ENCODE measurements around the gene ZSCAN5A.

DNA sequence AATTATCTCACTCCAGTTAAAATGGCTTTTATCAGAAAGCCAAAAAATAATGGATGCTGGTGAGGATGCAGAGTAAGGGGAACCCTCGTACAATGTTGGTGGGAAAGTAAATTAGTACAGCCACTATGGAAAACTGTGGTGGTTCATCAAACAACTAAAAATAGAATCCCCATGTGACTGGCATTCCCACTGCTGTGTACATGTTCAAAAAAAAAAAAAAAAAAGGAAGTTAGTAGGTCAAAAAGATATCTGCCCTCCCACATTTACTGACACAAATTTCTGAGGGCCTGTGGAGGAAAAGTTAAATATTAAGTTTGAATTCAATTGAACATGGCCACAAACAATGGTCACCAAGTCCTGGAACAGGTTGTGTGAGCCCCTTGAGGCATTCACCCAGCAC lies 9.8 kb upstream of the ZSCAN5A start:
- TF ChIP-seq, protein P1, sequence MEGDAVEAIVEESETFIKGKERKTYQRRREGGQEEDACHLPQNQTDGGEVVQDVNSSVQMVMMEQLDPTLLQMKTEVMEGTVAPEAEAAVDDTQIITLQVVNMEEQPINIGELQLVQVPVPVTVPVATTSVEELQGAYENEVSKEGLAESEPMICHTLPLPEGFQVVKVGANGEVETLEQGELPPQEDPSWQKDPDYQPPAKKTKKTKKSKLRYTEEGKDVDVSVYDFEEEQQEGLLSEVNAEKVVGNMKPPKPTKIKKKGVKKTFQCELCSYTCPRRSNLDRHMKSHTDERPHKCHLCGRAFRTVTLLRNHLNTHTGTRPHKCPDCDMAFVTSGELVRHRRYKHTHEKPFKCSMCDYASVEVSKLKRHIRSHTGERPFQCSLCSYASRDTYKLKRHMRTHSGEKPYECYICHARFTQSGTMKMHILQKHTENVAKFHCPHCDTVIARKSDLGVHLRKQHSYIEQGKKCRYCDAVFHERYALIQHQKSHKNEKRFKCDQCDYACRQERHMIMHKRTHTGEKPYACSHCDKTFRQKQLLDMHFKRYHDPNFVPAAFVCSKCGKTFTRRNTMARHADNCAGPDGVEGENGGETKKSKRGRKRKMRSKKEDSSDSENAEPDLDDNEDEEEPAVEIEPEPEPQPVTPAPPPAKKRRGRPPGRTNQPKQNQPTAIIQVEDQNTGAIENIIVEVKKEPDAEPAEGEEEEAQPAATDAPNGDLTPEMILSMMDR (IDR thresholded peaks at IDR 0.05): no peak
- no peak for TF ChIP-seq POLR2A (IDR thresholded peaks at IDR 0.05)
